Thoracic aorta (tissue), 2 donors: ENCODE measurements around the gene DNAH3. TPM values are rescaled to one million over a fixed set of nuclear protein-coding genes. Genes with fewer than 3 reads are reported as not detected.
"Not testable (repeated sequence)": the region's sequence is repeated elsewhere in the genome, so short reads cannot be mapped to it uniquely, and the experiment has no call there.

ENCODE experiments used
- ATAC-seq: fragments of 150-250 bp; one replicate; pipeline ENCODE4 v1.8.0; 2017; ENCODE audit warnings: low read depth; ENCODE audit not compliant: insufficient number of reproducible peaks, low FRiP score
- DNase-seq: peaks from one replicate; pipeline ENCODE4 v3.0.0-alpha.2; 2020; ENCODE audit warnings: low spot score
- H3K27ac ChIP-seq, 2 donors: fragments of 200-600 bp; sonication (generic); 1 replicate in 1 of 2; 2 replicates in 1 of 2; pipeline ENCODE4 v1.5.1; 2016; ENCODE audit warnings: mild to moderate bottlenecking in 2 of 2, moderate library complexity in 2 of 2
- H3K27me3 ChIP-seq: fragments of 200-600 bp; sonication (generic); replicated peaks from 2 replicates; pipeline ENCODE4 v1.6.0; 2016; ENCODE audit warnings: mild to moderate bottlenecking; ENCODE audit not compliant: insufficient read depth
- H3K36me3 ChIP-seq: fragments of 200-600 bp; sonication (generic); one replicate; pipeline ENCODE4 v1.5.1; 2016
- H3K4me1 ChIP-seq, 2 donors: fragments of 200-600 bp; sonication (generic); 1 replicate in 1 of 2; 2 replicates in 1 of 2; pipeline versions ENCODE4 v1.5.1 to v1.6.0; 2016; ENCODE audit warnings: low read depth in 2 of 2, mild to moderate bottlenecking in 1 of 2; ENCODE audit not compliant: control insufficient read depth in 1 of 2
- H3K4me3 ChIP-seq: fragments of 200-600 bp; sonication (generic); 2 replicates; pipeline ENCODE4 v1.5.1; 2016; ENCODE audit warnings: mild to moderate bottlenecking
- H3K9me3 ChIP-seq: fragments of 200-600 bp; sonication (generic); 2 replicates; pipeline ENCODE4 v1.5.1; 2016
- CTCF ChIP-seq: fragments of 200-600 bp; sonication (generic); IDR thresholded peaks from one replicate; pipeline ENCODE4 v1.5.1; 2019; ENCODE audit warnings: antibody characterized with exemption
- total RNA-seq, 2 donors: library from RNA; depleted of rRNA; stranded (reverse); fragments of >200 nt; gene quantifications; one replicate each; pipeline versions ENCODE4 v1.1.0 to v1.2.3, GENCODE V29; 2016

The DNAH3 gene
- total RNA-seq, 2 donors from 2014 or later: not detected

- Histone ChIP-seq H3K27ac (no peak overlapping the region), H3K36me3 (no peaks in the 10 kb centered on the region), H3K27me3 (no peaks in the 10 kb centered on the region), H3K9me3 (no peaks in the 10 kb centered on the region), H3K4me1 (peaks cover 4 to 26% of the 10 kb centered on the region in 2 donors), H3K4me3 (no peak overlapping the region)
- ATAC-seq (no peak), DNase-seq (no peak)
- TF ChIP-seq CTCF: no peak
These were observed 217.1 kb downstream of the DNAH3 start for GRCh38 chr16:20933589-20933988.

GRCh38 chr16:20931066-20931600 is 219.5 kb downstream of the DNAH3 start:
- DNase-seq (no peak), ATAC-seq (no peak)
- TF ChIP-seq CTCF: no peak
- peaks cover 4 to 26% of the 10 kb centered on the region in 2 donors for H3K4me1 ChIP-seq
- H3K27me3 ChIP-seq: no peaks in the 10 kb centered on the region
- peak overlapping the region; percentile 32 to 72 for H3K27ac ChIP-seq
- H3K9me3 ChIP-seq: no peaks in the 10 kb centered on the region
- H3K36me3 ChIP-seq: no peaks in the 10 kb centered on the region
- H3K4me3 ChIP-seq: no peak overlapping the region

- no peak for TF ChIP-seq CTCF
- Histone ChIP-seq H3K9me3 (no peaks in the 10 kb centered on the region), H3K36me3 (no peaks in the 10 kb centered on the region), H3K4me1 (peaks cover 4 to 26% of the 10 kb centered on the region in 2 donors), H3K27ac (peak overlapping the region; percentile 32 to 72), H3K4me3 (no peak overlapping the region), H3K27me3 (no peaks in the 10 kb centered on the region)
- DNase-seq (no peak), ATAC-seq (peak; percentile 55)
These were observed 220.3 kb downstream of the DNAH3 start for GRCh38 chr16:20930365-20930690.

- Histone ChIP-seq H3K27ac (peak overlapping the region; percentile 32 to 72), H3K4me1 (peaks cover 4 to 26% of the 10 kb centered on the region in 2 donors)
- ATAC-seq: peak; percentile 69
- H3K9me3 ChIP-seq, H3K4me3 ChIP-seq, DNase-seq, H3K27me3 ChIP-seq, H3K36me3 ChIP-seq: not testable (repeated sequence)
These were observed 220.8 kb downstream of the DNAH3 start for GRCh38 chr16:20929676-20930364.

- ATAC-seq (no peak), DNase-seq (no peak)
- H3K27me3 ChIP-seq: no peaks in the 10 kb centered on the region
- H3K9me3 ChIP-seq: no peaks in the 10 kb centered on the region
- TF ChIP-seq CTCF: no peak
- no peak overlapping the region for H3K4me3 ChIP-seq
- peak overlapping the region in 1 of 2 donors; percentile 32 for H3K27ac ChIP-seq
- H3K36me3 ChIP-seq: peaks cover 6% of the 10 kb centered on the region
- peaks cover 4 to 26% of the 10 kb centered on the region in 2 donors for H3K4me1 ChIP-seq
These were observed 221.8 kb downstream of the DNAH3 start for GRCh38 chr16:20928774-20929411.
